Tibial nerve (tissue), 4 donors: ENCODE measurements around the gene GID4.

Experiments
- EP300 ChIP-seq, 2 donors: sonication (generic); formaldehyde crosslinking; IDR thresholded peaks; one replicate each; pipeline ENCODE4 v1.6.1; 2017; ENCODE audit warnings: antibody characterized with exemption in 2 of 2, mild to moderate bottlenecking in 1 of 2
- POLR2A ChIP-seq, 2 donors: fragments of 450-650 bp; IDR thresholded peaks; one replicate each; pipeline ENCODE4 v1.6.1; 2017; ENCODE audit warnings: antibody characterized with exemption in 2 of 2, mild to moderate bottlenecking in 2 of 2, moderate library complexity in 2 of 2
- TF ChIP-seq, protein P1 (sequence below), 5 experiments: fragments of 200-600 bp in 3 of 5; fragments of 450-650 bp in 2 of 5; sonication (generic) in 3 of 5; IDR thresholded peaks; one replicate each; pipeline ENCODE4 v1.5.1; 2016 to 2019; ENCODE audit warnings: antibody characterized with exemption in 5 of 5, mild to moderate bottlenecking in 3 of 5, moderate library complexity in 2 of 5

DNA sequence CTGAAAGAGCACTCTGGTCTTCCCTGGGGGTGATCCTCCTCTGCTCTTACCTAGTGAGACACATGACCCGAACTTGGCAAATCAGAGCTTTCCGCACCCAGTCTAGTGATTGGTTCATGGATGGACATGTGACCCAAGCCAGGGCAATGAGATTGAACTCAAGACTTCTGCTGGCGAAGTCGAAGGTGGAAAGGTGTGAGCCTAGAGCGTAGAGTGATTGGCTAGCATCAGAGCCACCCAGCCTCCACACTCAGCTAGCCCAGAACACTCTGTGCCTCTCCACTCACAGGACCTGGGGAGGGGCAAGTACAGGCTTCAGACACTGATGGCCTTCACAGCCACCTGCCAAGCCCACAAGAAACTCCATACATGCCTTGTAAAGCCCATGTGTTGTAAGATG, 17.8 kb upstream of the GID4 start:
- TF ChIP-seq POLR2A (IDR thresholded peaks at IDR 0.05) (no peak), EP300 (IDR thresholded peaks at IDR 0.05) (no peak)
- TF ChIP-seq, protein P1, sequence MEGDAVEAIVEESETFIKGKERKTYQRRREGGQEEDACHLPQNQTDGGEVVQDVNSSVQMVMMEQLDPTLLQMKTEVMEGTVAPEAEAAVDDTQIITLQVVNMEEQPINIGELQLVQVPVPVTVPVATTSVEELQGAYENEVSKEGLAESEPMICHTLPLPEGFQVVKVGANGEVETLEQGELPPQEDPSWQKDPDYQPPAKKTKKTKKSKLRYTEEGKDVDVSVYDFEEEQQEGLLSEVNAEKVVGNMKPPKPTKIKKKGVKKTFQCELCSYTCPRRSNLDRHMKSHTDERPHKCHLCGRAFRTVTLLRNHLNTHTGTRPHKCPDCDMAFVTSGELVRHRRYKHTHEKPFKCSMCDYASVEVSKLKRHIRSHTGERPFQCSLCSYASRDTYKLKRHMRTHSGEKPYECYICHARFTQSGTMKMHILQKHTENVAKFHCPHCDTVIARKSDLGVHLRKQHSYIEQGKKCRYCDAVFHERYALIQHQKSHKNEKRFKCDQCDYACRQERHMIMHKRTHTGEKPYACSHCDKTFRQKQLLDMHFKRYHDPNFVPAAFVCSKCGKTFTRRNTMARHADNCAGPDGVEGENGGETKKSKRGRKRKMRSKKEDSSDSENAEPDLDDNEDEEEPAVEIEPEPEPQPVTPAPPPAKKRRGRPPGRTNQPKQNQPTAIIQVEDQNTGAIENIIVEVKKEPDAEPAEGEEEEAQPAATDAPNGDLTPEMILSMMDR (IDR thresholded peaks at IDR 0.05): no peak
